Sciatic nerve (tissue), 2 donors: ENCODE measurements around the gene C1orf174. TPM values are rescaled to one million over a fixed set of nuclear protein-coding genes. Genes with fewer than 3 reads are reported as not detected.

ENCODE experiments used
- ATAC-seq: fragments of 200-7000 bp; cut with Tn5 transposase; one replicate; pipeline ENCODE4 v1.9.1; 2020; ENCODE audit warnings: mild to moderate bottlenecking, moderate library complexity
- DNase-seq: peaks from one replicate; pipeline ENCODE4 v3.0.0-alpha.2; 2020; ENCODE audit warnings: low spot score
- intact Hi-C: fragments of 100-400 bp; cut with DNase I; formaldehyde crosslinking; loops from one replicate; pipeline ENCODE4 v1.14.2; 2022
- total RNA-seq: library from RNA; stranded (reverse); fragmentation: NEBNext Ultra II Directional; extraction: Animal tissue kit (Norgen Biotek cat#: 25700); gene quantifications from one replicate; pipeline ENCODE4 v1.2.1, GENCODE V29; 2021
- donor health status: DM: no; HTN: no; CAD: no.
- donor health status: DM: no; HTN: no; CAD: no.

The C1orf174 gene
- total RNA-seq, 1 donor from 2014 or later = 18.6 TPM

DNA sequence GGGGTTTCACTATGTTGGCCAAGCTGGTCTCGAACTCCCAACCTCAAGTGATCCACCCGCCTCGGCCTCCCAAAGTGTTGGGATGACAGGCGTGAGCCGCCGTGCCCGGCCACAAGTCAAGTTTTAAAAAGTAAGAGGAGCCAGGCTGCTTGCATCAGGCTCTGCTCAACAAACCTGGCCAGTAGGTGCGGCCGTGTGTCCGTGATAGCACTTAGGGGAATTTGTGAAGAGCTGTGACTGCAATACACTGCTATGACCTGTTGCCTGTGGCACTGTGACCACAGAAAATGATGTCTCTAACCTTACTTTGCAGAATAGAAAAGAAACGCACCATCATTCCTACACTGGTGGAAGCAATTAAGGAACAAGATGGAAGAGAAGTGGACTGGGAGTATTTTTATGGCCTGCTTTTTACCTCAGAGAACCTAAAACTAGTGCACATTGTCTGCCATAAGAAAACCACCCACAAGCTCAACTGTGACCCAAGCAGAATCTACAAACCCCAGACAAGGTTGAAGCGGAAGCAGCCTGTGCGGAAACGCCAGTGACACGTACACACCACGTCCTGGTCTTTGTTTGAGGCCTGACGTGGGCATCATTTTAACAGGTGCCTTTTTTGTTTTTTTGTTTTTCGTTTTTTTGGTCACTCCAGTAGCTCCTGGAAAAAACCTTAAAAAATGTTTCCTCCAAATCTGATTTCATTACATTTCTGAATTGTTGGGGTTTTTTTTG lies 16.7 kb downstream of the C1orf174 start:
- DNase-seq (no peak), ATAC-seq (no peak)
- intact Hi-C loops = no loop called here

DNA sequence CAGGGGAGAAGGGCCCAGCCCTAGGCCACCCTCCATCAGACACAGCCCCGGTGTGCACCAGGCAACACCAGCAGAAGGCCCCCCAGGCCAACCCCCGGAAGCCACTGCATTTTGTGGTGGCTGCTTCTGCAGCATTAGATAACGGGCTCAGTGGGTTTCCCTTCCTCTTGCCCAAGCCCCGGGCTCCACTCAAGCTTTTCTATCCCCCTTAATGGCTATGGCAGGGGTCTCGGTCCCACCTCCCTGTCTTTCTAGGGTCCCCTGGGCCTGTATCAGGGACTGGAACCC lies 18.9 kb downstream of the C1orf174 start:
- intact Hi-C loops = no loop called here
- ATAC-seq = no peak
- no peak for DNase-seq

DNA sequence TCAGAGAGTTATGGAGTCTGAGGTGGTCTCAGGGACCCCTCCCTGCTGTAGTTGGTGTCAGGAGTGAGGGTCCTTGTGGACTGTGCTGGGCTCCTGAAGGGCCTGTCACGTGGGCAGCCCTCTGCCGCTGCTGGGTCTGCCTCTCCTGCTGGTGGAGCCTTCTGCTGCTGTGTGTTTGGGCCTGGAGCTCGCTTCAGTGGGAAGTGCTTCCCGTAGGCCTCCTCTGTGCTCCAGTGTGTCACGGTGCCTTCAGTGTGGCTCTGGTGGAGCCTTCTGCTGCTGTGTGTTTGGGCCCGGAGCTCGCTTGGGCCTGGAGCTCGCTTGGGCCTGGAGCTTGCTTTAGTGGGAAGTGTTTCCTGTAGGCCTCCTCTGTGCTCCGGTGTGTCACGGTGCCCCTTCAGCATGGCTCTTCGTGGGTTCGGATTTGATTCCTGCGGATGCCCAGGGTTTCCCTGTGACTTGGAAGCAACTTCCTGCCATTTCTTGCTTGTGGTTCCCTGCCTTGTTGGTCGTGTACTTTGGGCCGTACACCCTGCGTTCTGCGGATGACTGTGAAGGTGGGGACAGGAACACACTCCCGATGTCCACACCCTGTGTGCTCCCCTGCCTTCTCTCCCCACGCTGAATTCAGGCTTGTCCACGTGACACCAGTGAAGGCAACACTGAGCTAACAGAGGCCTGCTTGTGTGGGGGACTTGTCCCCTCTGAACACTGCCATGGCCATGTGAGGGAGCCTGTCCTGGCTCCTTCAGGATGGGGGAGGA lies 19.5 kb downstream of the C1orf174 start:
- intact Hi-C loops = no loop called here
- DNase-seq = peak; percentile 30
- no peak for ATAC-seq

DNA sequence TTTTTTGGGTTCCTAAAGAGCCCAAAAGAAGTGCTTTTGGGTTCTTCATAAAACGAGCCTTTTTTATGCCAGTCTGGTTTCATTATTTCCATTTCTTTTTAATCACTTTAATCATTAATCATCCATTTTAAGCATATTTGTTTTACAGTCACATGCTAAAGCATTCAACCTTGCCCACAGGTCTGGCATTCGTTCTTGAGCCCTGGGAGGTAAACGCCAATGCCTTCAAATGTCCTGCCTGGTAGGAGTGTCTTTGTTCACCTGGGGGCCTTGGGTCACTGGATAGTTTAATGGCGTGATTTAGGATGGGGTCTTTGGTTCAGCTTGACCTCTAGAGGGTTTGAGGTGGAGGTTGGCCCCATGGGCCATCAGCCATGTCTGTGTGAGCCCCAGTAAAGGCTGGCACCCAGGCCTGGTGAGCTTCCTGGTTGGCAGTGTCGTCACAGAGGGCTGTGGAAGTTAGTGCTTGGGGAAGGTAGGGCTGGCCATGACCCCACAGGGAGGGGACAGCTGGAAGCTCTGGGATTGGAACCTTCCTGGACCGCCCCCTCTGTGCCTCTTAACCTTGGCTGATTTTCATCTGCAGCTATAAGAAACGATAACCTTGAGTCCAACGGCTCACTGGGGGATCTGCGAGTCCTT lies 20.2 kb downstream of the C1orf174 start:
- intact Hi-C loops = no loop called here
- DNase-seq = peak; percentile 26
- ATAC-seq = no peak

DNA sequence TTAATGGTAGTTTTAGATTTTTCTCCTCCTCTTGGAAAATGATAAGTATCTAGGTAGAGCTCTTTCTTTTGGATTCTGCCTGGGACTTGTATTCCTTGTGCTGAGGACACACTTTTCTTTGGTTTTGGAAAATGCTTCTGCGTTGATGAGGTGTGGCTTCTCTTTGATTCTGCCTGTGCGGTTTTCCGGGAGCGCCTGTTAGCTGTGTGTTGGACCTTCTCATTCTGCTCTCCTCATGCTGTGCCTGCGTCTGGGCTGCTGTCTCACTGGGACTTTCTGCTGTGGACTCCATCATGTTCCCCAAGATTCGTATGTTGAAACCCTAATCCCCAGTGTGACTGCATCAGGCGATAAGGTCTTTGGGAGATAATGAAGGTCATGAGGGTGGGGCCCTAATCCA lies 21.0 kb downstream of the C1orf174 start:
- ATAC-seq = no peak
- intact Hi-C loops = no loop called here
- no peak for DNase-seq

DNA sequence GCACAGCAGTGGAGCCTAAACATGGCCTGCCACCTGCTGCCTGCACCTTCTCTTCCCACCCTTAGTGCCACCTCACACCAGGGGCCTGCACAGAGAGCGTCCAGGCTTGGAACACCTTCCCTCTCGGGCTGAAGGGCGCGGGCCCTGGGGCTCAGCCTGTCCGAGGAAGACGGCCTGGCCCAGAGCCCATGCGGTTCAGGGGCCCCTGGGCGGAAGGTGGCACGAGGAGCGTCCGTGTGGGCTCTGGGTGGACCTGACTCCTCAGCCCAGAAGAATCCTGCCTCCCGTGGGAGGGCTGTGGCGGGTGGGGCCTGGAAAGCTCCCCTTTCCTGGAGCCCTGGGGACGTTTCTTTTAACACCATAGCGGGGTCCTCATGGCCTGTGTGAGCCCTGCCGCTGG lies 23.4 kb downstream of the C1orf174 start:
- ATAC-seq (no peak), DNase-seq (peak; percentile 54)
- intact Hi-C loops = no loop called here

DNA sequence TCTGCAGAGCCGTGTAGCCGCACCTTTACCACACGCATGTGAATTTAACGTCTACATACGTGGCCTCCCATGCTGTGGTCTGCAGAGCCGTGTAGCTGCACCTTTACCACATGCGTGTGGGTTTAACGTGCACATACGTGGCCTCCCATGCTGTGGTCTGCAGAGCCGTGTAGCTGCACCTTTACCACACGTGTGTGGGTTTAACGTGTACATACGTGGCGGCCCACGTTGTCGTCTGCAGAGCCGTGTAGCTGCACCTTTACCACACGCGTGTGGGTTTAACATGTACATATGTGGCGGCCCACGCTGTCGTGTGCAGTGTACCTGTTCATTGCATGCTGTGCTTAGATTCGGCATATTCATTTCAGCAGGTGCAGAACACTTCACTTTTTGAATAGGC lies 25.3 kb downstream of the C1orf174 start:
- DNase-seq (peak; percentile 9), ATAC-seq (no peak)
- intact Hi-C loops = no loop called here

DNA sequence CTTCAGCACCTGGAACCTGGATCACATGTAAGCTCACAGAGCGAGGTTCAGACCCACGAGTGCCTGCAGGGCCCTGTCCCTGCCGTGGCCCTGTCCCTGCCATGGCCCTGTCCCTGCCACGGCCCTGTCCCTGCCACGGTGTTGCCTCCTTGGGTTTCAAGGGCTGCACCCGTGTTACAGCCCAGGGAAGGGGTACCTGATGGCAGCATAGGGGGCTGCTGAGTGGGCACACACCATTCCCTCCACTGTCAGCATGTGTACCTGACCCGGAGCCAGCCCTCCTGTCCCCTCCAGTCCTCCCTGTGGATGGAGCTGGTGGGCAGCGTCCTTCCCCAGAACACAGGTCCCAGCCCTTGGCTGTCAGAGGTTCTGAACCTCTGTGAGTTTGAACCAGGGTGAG lies 27.5 kb downstream of the C1orf174 start:
- ATAC-seq (no peak), DNase-seq (no peak)
- intact Hi-C loops = no loop called here

DNA sequence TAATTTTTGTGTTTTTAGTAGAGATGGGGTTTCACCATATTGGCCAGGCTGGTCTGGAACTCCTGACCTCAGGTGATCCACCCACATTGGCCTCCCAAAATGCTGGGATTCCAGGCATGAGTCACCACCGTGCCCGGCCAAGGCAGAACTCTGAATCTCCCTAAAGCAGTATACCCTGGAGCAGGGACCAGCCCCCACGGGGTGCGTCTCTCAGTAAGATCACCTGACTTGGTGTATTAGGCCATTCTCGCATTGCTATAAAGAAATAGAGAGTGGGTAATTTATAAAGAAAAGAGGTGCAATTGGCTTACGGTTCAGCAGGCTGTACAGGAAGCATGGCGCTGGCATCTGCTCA lies 28.6 kb downstream of the C1orf174 start:
- intact Hi-C loops = no loop called here
- DNase-seq (no peak), ATAC-seq (no peak)

DNA sequence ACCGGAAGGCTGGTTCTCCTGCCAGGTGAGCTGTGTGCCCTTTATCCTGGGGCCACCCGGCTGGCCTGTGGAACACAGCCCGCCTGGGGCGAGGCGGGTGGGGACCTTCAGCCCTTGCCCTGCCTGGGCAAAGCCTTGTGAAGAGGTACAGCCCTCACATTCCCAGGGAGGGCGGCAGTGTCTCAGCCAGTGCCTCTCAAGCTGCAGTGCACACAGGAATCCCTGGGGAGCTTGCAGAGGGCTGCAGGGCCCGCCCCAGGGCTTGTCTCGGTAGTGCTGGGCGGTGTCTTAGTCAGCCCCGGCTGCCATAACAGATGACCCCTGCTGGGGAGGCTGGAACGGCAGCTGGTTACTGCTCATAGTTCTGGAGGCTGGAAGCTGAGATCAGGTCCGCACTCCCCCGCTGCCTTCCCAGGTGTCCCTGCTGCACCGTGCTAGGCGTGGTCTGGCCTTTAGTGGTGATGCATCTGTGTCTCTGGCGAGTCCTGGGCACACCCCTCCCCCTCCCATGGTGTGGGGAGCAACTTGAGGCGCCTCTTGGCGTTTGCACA lies 30.2 kb downstream of the C1orf174 start:
- ATAC-seq = no peak
- intact Hi-C loops = no loop called here
- no peak for DNase-seq

DNA sequence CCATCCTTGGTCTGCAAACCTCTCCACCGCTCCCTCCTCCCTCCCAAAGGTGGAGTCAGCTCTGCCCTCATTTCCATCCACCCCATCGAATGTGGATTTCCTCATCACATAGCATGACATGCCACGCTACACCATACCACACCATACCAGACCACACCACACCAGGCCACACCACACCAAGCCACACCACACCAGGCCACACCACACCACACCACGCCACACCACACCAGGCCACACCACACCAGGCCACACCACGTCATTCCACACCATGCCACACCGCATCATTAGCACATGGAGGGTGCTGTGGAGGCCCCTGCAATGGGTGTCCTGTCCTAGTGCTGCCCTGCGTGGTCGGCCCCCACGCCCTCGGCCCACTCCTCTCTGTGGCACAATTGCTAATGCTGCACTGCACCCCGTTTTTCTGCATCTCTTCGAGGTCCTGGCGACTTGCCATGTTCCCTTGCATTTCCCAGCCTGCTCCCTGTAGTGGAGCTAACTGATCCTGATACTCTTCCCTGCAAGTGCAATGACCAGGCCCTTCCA lies 31.5 kb downstream of the C1orf174 start:
- intact Hi-C loops = no loop called here
- DNase-seq (no peak), ATAC-seq (peak; percentile 45)

DNA sequence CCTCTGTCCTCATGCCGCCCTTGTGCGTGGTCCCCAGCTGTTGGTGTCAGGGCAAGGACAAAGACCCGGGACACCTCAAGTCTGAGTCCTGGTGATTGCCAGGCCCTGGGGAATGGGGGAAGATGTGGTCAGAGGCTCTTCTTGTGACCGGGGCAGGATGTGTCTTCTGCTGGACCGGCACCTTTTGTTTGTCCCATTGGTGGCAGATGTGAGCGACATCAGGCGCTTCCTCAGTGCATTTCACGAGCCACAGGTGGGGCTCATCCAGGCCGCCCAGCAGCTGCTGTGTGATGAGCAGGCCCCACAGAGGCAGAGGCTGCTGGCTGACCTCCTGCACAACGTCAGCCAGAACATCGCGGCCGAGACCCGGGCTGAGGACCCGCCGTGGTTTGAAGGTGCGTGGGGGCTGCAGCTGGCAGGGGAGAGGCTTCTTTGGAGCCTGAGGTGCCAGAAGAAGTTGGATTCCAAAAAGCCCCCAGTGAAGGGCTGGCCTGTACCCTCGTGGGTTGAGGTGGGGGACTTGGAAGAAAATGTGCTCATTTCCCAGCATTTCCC lies 34.4 kb downstream of the C1orf174 start:
- no peak for DNase-seq
- ATAC-seq = no peak
- intact Hi-C loops = no loop called here

DNA sequence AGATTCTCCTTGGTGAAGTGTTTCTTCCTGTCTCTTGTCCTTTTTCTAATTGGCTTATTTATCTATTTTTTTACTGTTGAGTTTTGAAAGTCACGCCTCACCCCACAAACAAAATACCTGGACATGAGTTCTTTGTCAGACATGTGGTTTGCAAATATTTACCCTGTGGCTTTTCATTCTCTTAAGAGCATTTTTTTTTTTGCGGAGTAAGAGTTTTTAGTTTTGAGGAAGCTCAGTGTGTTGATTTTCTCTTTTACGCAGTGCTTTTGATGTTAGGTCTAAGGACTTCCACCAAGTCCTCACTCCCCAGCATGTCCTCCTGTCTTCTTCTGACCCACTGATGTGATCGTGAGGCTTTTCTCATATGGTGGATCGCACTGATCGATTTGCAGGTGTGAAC lies 35.2 kb downstream of the C1orf174 start:
- DNase-seq (no peak), ATAC-seq (no peak)
- intact Hi-C loops = no loop called here

DNA sequence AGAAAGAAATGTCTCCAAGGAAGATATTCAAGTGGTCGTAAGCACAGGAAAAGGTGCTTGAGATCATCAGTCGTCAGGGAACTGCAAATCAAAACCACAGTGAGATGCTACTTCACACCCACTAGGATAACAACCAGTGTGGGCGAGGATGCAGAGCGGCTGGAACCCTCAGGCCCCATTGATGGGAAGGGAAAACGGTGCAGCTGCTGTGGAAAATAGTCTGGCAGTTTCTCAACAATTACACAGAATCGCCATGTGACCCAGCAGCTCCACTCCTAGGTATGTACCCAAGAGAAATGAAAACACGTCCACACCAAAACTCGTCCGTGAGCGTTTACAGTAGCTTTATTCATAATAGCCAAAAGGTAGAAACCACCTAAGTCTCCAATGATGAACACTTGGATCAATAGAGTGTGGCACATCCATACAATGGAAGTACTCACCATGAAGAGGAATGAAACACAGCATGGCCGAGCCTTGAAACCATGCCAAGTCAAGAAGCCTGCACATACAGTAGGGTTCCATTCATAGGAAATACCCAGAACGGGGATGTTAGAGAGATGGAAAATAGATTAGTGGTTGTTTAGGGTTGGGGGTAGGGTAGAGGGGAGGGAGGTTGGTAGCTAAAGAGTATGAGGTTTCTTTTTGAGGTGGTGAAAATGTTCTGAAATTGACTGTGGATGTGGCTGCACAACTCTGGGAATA lies 36.7 kb downstream of the C1orf174 start:
- ATAC-seq = peak; percentile 82
- intact Hi-C loops = no loop called here
- no peak for DNase-seq

DNA sequence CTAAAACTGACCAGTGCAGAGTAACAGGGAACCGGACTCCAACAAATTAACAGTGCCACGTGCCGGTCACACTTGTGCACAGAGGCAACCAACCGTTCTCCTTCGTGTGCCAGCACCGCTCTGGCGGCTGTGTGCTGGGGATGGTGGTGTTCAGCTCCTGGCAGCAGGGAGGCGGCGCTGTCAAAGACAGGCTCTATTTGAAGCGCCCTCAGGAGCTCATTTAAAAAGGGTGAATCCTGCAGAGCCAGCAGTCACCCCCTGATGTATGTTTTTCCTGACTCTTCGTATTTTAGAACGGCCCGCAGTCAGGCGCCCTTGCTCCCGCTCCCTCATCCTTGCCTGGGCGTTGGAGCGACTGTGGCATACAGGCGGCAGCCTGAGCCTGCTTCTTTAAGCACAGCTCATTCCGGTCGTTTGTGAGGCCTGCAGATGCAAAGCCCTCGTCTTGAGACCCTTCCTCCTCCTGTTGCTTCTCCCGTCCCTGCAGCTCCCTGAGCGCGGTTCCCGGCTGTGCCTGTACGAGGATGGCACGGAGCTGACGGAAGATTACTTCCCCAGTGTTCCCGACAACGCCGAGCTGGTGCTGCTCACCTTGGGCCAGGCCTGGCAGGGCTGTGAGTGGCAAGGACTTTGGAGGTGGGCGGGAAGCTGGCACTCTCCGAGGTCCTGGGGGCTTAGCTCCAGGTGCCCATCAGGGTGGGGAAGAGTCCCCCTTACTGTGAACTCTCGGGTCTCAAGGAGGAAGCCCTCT lies 41.7 kb downstream of the C1orf174 start:
- ATAC-seq (peak; percentile 20), DNase-seq (no peak)
- intact Hi-C loops = no loop called here

DNA sequence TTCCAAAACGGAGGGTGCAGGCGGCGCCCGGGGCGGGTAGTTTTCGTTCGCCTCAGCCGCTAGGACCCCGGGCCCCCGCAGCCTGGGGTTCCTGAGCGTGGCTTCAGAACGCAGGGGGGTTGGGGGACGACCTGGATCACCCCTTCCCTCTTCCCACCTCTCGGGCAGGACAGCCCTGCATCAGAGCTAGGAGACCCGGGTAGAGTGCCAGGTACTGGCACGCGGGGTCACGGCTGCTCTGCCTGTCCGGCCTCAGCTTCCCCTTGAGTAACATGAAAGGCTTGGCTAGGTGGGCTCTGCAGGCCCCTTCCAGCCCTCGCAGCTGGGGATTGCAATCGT lies 42.3 kb downstream of the C1orf174 start:
- intact Hi-C loops = no loop called here
- ATAC-seq = peak; percentile 11
- DNase-seq = no peak

DNA sequence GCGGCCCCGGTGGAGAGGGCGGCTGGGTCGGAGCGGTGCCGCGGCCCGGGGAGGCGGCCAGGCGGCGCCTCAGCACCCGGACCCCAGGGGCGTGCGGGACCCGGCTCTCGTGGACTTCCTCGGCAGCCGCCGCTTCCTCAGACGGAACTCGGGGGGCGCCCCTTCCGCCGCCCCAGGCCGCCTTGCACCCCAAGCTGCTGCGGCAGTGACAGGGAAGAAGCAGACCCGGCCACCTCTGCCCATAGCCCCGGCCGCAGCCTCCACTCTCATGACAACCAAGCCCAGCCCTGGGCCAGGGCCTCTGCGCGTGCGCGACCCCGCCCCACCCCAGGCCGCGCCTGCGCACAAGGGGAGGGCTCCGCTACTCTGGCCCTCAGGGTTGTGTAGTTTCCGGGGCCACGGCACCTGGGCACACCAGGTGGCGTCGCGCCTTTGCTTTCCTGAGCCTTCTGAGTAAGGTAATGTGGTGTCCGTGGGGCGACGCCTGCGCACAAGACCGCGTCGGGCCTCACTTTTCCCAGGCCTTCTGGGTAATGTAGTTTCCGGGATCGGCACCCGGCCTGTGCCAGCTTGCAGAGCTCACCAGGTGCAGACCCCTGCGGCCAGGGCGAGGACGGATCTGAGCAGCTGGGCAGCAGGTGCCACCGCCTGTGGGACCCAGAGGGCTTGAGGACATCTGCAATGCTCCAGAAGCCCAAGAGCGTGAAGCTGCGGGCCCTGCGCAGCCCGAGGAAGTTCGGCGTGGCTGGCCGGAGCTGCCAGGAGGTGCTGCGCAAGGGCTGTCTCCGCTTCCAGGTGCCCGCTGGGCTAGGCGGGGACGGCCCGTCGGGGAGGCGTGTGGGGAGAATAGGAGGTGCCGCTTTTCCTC lies 42.9 kb downstream of the C1orf174 start, which contains the start of the genes CEP104 and DFFB:
TSS of gene CEP104 (minus strand) at position 289 of the 868 bp plus-strand sequence. CDS start 4,804 bp downstream, outside the sequence.
TSS of gene DFFB (plus strand) at position 554 of the 868 bp plus-strand sequence. CDS start at position 682, 128 bp downstream.
- intact Hi-C loops = no loop called here
- ATAC-seq = peak; percentile 98

More for the DNA sequence above, 42.9 kb downstream of the C1orf174 start, which contains the start of the genes CEP104 and DFFB:
- peak; percentile 87 for DNase-seq
